H1 (cell line): Measurements from ENCODE around the gene MBNL2. TPM values are rescaled to one million over a fixed set of nuclear protein-coding genes. Genes with fewer than 3 reads are reported as not detected.

Source experiments
- CTCF ChIA-PET: fragments of 300-600 bp; sonication (Branson Sonifier 250); formaldehyde crosslinking; loops from one replicate; lab custom pipeline; 2021; ENCODE audit not compliant: partially characterized antibody; lab: Charles Lee
- POLR2A ChIA-PET: fragments of 300-600 bp; sonication (Branson Sonifier 250); formaldehyde crosslinking; loops from one replicate; lab custom pipeline; 2021; ENCODE audit warnings: inconsistent platforms; ENCODE audit not compliant: partially characterized antibody; lab: Charles Lee
- DNase-seq, 2 experiments: peaks; one replicate each; pipeline versions ENCODE4 v3.0.0 to v3.0.0-alpha.2; 2010 to 2022; ENCODE audit warnings: low spot score in 2 of 2, low read depth in 1 of 2, mixed read lengths in 1 of 2
- FAIRE-seq: peaks from 2 replicates; lab custom pipeline; 2011; peaks lifted over from hg19 to GRCh38; lab: Jason Lieb, UNC
- H2AFZ ChIP-seq: 2 replicates; pipeline ENCODE4 v1.8.1; 2012; ENCODE audit warnings: low read length, inconsistent platforms
- H2AK5ac ChIP-seq: 2 replicates; pipeline ENCODE4 v1.6.1; 2013; ENCODE audit warnings: low read depth, low read length
- H2BK120ac ChIP-seq: replicated peaks from 2 replicates; pipeline ENCODE3; 2013; ENCODE audit warnings: low read depth, low read length, inconsistent platforms
- H2BK12ac ChIP-seq: 2 replicates; pipeline ENCODE4 v1.6.1; 2013; ENCODE audit warnings: low read depth, low read length
- H2BK15ac ChIP-seq: 2 replicates; pipeline ENCODE4 v1.6.1; 2013; ENCODE audit warnings: low read length
- H2BK20ac ChIP-seq: 2 replicates; pipeline ENCODE4 v1.6.1; 2013; ENCODE audit warnings: low read length
- H2BK5ac ChIP-seq: 2 replicates; pipeline ENCODE4 v1.6.1; 2013; ENCODE audit warnings: low read depth, low read length
- H3K14ac ChIP-seq: 2 replicates; pipeline ENCODE4 v1.6.1; 2013; ENCODE audit warnings: inconsistent platforms; ENCODE audit not compliant: insufficient read length
- H3K18ac ChIP-seq: 2 replicates; pipeline ENCODE4 v1.6.1; 2013; ENCODE audit warnings: low read length; ENCODE audit errors: extremely low read depth
- H3K23ac ChIP-seq: 2 replicates; pipeline ENCODE4 v1.6.1; 2013; ENCODE audit warnings: inconsistent platforms; ENCODE audit not compliant: insufficient read length
- H3K23me2 ChIP-seq: 2 replicates; pipeline ENCODE4 v1.6.1; 2013; ENCODE audit warnings: low read depth, low read length
- H3K27ac ChIP-seq: 2 replicates; pipeline ENCODE4 v1.6.1; 2011; ENCODE audit warnings: low read depth, low read length, inconsistent platforms
- H3K27me3 ChIP-seq, 4 experiments: replicated peaks in 1 of 4; 1 replicate in 1 of 4; 2 replicates in 3 of 4; pipeline versions ENCODE4 v1.6.1 to v1.8.1; 2011 to 2013; ENCODE audit warnings: low read length in 3 of 4, mild to moderate bottlenecking in 3 of 4, inconsistent platforms in 2 of 4, mixed read lengths in 2 of 4, moderate library complexity in 1 of 4; ENCODE audit not compliant: control insufficient read depth in 3 of 4, insufficient read depth in 3 of 4; ENCODE audit errors: extremely low read depth in 1 of 4
- H3K36me3 ChIP-seq, 4 experiments: 2 replicates each; pipeline versions ENCODE4 v1.6.1 to v1.8.1; 2011 to 2013; ENCODE audit warnings: mild to moderate bottlenecking in 4 of 4, low read length in 3 of 4, moderate library complexity in 2 of 4, control low read depth in 1 of 4, inconsistent platforms in 1 of 4; ENCODE audit not compliant: insufficient read depth in 4 of 4, control insufficient read depth in 2 of 4
- H3K4ac ChIP-seq: replicated peaks from 2 replicates; pipeline ENCODE3; 2013; ENCODE audit warnings: low read length, low read depth, mixed read lengths, inconsistent platforms; ENCODE audit not compliant: insufficient read length
- H3K4me1 ChIP-seq, 4 experiments: replicated peaks in 1 of 4; 1 replicate in 1 of 4; 2 replicates in 3 of 4; pipeline versions ENCODE4 v1.6.1 to v1.8.1; 2011 to 2013; ENCODE audit warnings: low read length in 3 of 4, inconsistent platforms in 2 of 4, mixed read lengths in 1 of 4; ENCODE audit not compliant: insufficient read depth in 4 of 4, control insufficient read depth in 3 of 4
- H3K4me2 ChIP-seq, 2 experiments: 2 replicates each; pipeline versions ENCODE4 v1.6.1 to v1.8.1; 2011 to 2013; ENCODE audit warnings: low read depth in 2 of 2, low read length in 2 of 2, control low read depth in 1 of 2, inconsistent platforms in 1 of 2, mild to moderate bottlenecking in 1 of 2; ENCODE audit not compliant: insufficient read depth in 1 of 2
- H3K4me3 ChIP-seq, 4 experiments: fragments of 200-600, 300-600 bp in 1 of 4; sonication (generic), shearing (Covaris generic), sonication (Bioruptor Twin) in 1 of 4; 2 replicates each; pipeline versions ENCODE4 v1.5.1 to v1.8.1; 2011 to 2016; ENCODE audit warnings: low read length in 4 of 4, low read depth in 3 of 4, control low read depth in 2 of 4, inconsistent platforms in 2 of 4, mild to moderate bottlenecking in 2 of 4, mixed read lengths in 1 of 4, moderate library complexity in 1 of 4; ENCODE audit not compliant: insufficient read depth in 2 of 4; ENCODE audit errors: extremely low read depth in 1 of 4
- H3K56ac ChIP-seq: replicated peaks from 2 replicates; pipeline ENCODE3; 2013; ENCODE audit warnings: low read depth, mild to moderate bottlenecking, mixed read lengths, low read length, inconsistent platforms; ENCODE audit not compliant: insufficient read length
- H3K79me1 ChIP-seq: 2 replicates; pipeline ENCODE4 v1.6.1; 2013; ENCODE audit warnings: low read depth, low read length, control low read depth
- H3K79me2 ChIP-seq, 2 experiments: 2 replicates each; pipeline versions ENCODE4 v1.6.1 to v1.8.1; 2012 to 2013; ENCODE audit warnings: low read length in 2 of 2, mild to moderate bottlenecking in 2 of 2, inconsistent platforms in 1 of 2; ENCODE audit not compliant: insufficient read depth in 2 of 2, control insufficient read depth in 1 of 2
- H3K9ac ChIP-seq, 4 experiments: replicated peaks in 1 of 4; 1 replicate in 1 of 4; 2 replicates in 3 of 4; pipeline versions ENCODE4 v1.6.1 to v1.8.1; 2011 to 2013; ENCODE audit warnings: low read depth in 3 of 4, low read length in 3 of 4, control low read depth in 2 of 4, mild to moderate bottlenecking in 2 of 4, moderate library complexity in 2 of 4, inconsistent platforms in 1 of 4; ENCODE audit errors: extremely low read depth in 1 of 4
- H3K9me3 ChIP-seq, 2 experiments: 2 replicates each; pipeline versions ENCODE4 v1.6.1 to v1.8.1; 2012 to 2013; ENCODE audit warnings: mild to moderate bottlenecking in 2 of 2, moderate library complexity in 2 of 2, control low read depth in 1 of 2, inconsistent platforms in 1 of 2, low read depth in 1 of 2, low read length in 1 of 2, mixed read lengths in 1 of 2; ENCODE audit not compliant: insufficient read depth in 2 of 2
- H4K20me1 ChIP-seq, 2 experiments: replicated peaks in 1 of 2; 2 replicates each; pipeline versions ENCODE3 to v1.8.1; 2011 to 2013; ENCODE audit warnings: inconsistent platforms in 2 of 2, low read length in 2 of 2, mild to moderate bottlenecking in 1 of 2; ENCODE audit not compliant: insufficient read depth in 2 of 2, control insufficient read depth in 1 of 2
- H4K5ac ChIP-seq: 2 replicates; pipeline ENCODE4 v1.6.1; 2013; ENCODE audit warnings: low read length, low read depth, mixed read lengths, inconsistent platforms; ENCODE audit not compliant: insufficient read length
- H4K8ac ChIP-seq: 2 replicates; pipeline ENCODE4 v1.8.0; 2013; ENCODE audit warnings: mild to moderate bottlenecking, moderate library complexity, low read length, inconsistent platforms; ENCODE audit not compliant: insufficient read depth; ENCODE audit errors: extremely low read depth
- H4K91ac ChIP-seq: replicated peaks from 2 replicates; pipeline ENCODE3; 2013; ENCODE audit warnings: low read length, mixed read lengths, inconsistent platforms; ENCODE audit not compliant: insufficient read length
- JUND ChIP-seq: IDR thresholded peaks from 2 replicates; pipeline ENCODE4 v1.6.1; 2011; ENCODE audit warnings: mild to moderate bottlenecking, improper control_type of control experiment, low read length
- KDM4A ChIP-seq: IDR thresholded peaks from one replicate; pipeline ENCODE4 v1.7.1; 2012; ENCODE audit warnings: low read depth, mild to moderate bottlenecking, moderate library complexity, low read length, inconsistent platforms; ENCODE audit not compliant: severe bottlenecking
- POU5F1 ChIP-seq: IDR thresholded peaks from 2 replicates; pipeline ENCODE4 v1.6.1; 2011; ENCODE audit warnings: low read depth, mild to moderate bottlenecking, low read length, moderate library complexity
- RBBP5 ChIP-seq: IDR thresholded peaks from 2 replicates; pipeline ENCODE4 v1.7.1; 2012; ENCODE audit warnings: low read depth, mild to moderate bottlenecking, inconsistent platforms, low read length, moderate library complexity, borderline replicate concordance
- SP4 ChIP-seq: IDR thresholded peaks from 2 replicates; pipeline ENCODE4 v1.6.1; 2012; ENCODE audit warnings: low read length, inconsistent platforms
- TCF12 ChIP-seq: IDR thresholded peaks from 2 replicates; pipeline ENCODE4 v1.6.1; 2011; ENCODE audit warnings: low read depth, mild to moderate bottlenecking, low read length
- WGBS, 2 experiments: shearing (Covaris generic) in 1 of 2; methylation state at CpG; one replicate each; pipeline versions ENCODE4 v1.1.6 to v1.1.7; 2013 to 2015; ENCODE audit warnings: low lambda C conversion rate in 2 of 2, mixed read lengths in 2 of 2, inconsistent platforms in 1 of 2, low coverage in 1 of 2, missing lambda C conversion rate in 1 of 2; ENCODE audit not compliant: insufficient replicate concordance in 2 of 2, insufficient coverage in 1 of 2, insufficient read length in 1 of 2; ENCODE audit errors: extremely low coverage in 1 of 2, missing lambda C conversion rate in 1 of 2; 5-methylcytosine and 5-hydroxymethylcytosine counted together
- polyA plus RNA-seq, 7 experiments: library from polyadenylated mRNA; depleted of rRNA in 3 of 7; stranded (reverse) in 5 of 7; unstranded in 2 of 7; fragments of >200 nt in 5 of 7; fragments of 200-250 nt in 2 of 7; gene quantifications; 1 replicate in 5 of 7; 2 replicates in 1 of 7; 4 replicates in 1 of 7; pipeline versions ENCODE4 v1.2.1 to v1.2.3, GENCODE V29; 2011 to 2013; ENCODE audit warnings: missing spikeins in 2 of 7, mixed read lengths in 2 of 7
- total RNA-seq: library from RNA; stranded (reverse); fragmentation: NEBNext Ultra II Directional; extraction: Animal tissue kit (Norgen Biotek cat#: 25700); gene quantifications from 2 replicates; pipeline ENCODE4 v1.2.1, GENCODE V29; 2021
- TF ChIP-seq, protein P1 (sequence below): IDR thresholded peaks from 2 replicates; pipeline ENCODE4 v1.6.1; 2012; ENCODE audit warnings: inconsistent platforms
- TF ChIP-seq, protein P2 (sequence below): IDR thresholded peaks from 2 replicates; pipeline ENCODE4 v1.6.1; 2012; ENCODE audit warnings: low read length, inconsistent platforms

Gene MBNL2
- total and polyA plus RNA-seq, 2 of the 8 experiments (the other 6 are each of a cell fraction or from before 2014, with no cell fraction given) = 1.0 to 2.6 TPM

DNA sequence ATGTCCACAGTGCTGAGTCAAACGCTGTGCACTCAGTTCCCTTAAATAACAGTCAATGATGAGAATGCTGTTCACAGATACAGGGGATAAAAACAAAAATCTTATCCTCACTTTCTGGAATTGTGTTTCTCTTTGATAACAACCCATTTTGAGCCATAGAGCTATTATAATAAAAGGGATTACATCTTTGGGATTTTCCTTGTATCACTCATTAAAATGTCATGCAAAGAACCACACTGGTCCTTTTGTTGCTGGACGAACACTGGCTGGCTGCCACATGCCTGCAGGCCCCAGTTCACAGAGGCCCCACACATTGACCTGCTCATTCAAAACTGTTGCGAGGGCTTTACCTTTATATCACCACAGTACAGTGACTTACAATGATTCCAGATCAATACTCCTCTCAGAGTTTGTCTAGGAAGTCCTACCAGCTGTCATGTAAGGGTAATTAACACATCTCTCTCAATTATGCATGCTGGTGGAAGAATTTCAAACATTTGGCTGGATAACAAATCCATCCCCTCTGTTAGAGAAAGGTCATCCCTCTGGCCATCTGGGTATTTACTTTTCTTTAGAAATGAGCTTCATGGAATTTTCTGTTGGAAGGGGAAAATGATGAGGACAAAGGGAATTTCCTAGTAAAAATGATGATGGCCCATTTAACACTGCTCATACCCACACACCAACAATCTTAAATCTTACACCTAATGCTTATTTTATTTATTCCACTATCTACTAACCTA, 85.9 kb downstream of the MBNL2 start:
- H3K18ac ChIP-seq = no peak overlapping the region
- no peak for FAIRE-seq
- H3K9me3 ChIP-seq = no peaks in the 10 kb centered on the region
- no peak overlapping the region for H2BK20ac ChIP-seq
- H2BK12ac ChIP-seq = no peak overlapping the region
- H3K9ac ChIP-seq = no peak overlapping the region
- no peaks in the 10 kb centered on the region for H3K36me3 ChIP-seq
- H4K8ac ChIP-seq = no peak overlapping the region
- no peaks in the 10 kb centered on the region for H3K79me2 ChIP-seq
- no peak overlapping the region for H3K4ac ChIP-seq
- no peak overlapping the region for H2AFZ ChIP-seq
- ChIA-PET CTCF (interaction anchor here (0.7 to 0.8 kb wide), 2 partner anchors 37 to 42 kb away, joined by 3 to 4 read pairs; no protein-coding TSS in a partner anchor), POLR2A (interaction anchor here (0.9 to 1.0 kb wide), 2 partner anchors 15 to 20 kb away, joined by 3 to 4 read pairs; no protein-coding TSS in a partner anchor)
- H3K23me2 ChIP-seq = no peaks in the 10 kb centered on the region
- no peak overlapping the region for H3K23ac ChIP-seq
- no peak overlapping the region for H4K5ac ChIP-seq
- H2AK5ac ChIP-seq = no peak overlapping the region
- TF ChIP-seq POU5F1 (no peak), TCF12 (0 out of 2 replicates have a peak, but pooled peaks have one; percentile 24), KDM4A (no peak), JUND (no peak), SP4 (no peak), RBBP5 (no peak)
- TF ChIP-seq, protein P1, sequence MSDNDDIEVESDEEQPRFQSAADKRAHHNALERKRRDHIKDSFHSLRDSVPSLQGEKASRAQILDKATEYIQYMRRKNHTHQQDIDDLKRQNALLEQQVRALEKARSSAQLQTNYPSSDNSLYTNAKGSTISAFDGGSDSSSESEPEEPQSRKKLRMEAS = peak; percentile 22; the same call in 1 of the 2 replicates
- TF ChIP-seq, protein P2, sequence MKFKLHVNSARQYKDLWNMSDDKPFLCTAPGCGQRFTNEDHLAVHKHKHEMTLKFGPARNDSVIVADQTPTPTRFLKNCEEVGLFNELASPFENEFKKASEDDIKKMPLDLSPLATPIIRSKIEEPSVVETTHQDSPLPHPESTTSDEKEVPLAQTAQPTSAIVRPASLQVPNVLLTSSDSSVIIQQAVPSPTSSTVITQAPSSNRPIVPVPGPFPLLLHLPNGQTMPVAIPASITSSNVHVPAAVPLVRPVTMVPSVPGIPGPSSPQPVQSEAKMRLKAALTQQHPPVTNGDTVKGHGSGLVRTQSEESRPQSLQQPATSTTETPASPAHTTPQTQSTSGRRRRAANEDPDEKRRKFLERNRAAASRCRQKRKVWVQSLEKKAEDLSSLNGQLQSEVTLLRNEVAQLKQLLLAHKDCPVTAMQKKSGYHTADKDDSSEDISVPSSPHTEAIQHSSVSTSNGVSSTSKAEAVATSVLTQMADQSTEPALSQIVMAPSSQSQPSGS = no peak
- WGBS, 2 experiments = 94% methylated on average over 3 of the region's 3 CpGs; no CpG with 5 or more reads in 1 of the 2 experiments
- no peaks in the 10 kb centered on the region for H3K79me1 ChIP-seq
- no peak overlapping the region for H2BK5ac ChIP-seq
- no peak overlapping the region for H4K91ac ChIP-seq
- no peak overlapping the region for H3K4me2 ChIP-seq
- no peak for DNase-seq
- H3K4me3 ChIP-seq = no peak overlapping the region
- H4K20me1 ChIP-seq = no peaks in the 10 kb centered on the region
- H3K14ac ChIP-seq = no peak overlapping the region
- no peak overlapping the region for H2BK15ac ChIP-seq
- H3K27ac ChIP-seq = no peak overlapping the region
- H3K27me3 ChIP-seq = no peaks in the 10 kb centered on the region
- H3K56ac ChIP-seq = no peak overlapping the region
- no peak overlapping the region for H2BK120ac ChIP-seq
- peaks cover 0 to 6% (median 1%) of the 10 kb centered on the region in 4 experiments; a peak in 3 of 7 replicates for H3K4me1 ChIP-seq
